DMS114 treated with DMSO at 0.1 percent for 48 hours (cell line): ENCODE measurements around the gene ADAMTSL1.

Experiments
- DNase-seq: peaks from one replicate; lab custom pipeline; 2025; ENCODE audit not compliant: unreplicated experiment; lab: John Stamatoyannopoulos, UW

The ADAMTSL1 gene

DNA sequence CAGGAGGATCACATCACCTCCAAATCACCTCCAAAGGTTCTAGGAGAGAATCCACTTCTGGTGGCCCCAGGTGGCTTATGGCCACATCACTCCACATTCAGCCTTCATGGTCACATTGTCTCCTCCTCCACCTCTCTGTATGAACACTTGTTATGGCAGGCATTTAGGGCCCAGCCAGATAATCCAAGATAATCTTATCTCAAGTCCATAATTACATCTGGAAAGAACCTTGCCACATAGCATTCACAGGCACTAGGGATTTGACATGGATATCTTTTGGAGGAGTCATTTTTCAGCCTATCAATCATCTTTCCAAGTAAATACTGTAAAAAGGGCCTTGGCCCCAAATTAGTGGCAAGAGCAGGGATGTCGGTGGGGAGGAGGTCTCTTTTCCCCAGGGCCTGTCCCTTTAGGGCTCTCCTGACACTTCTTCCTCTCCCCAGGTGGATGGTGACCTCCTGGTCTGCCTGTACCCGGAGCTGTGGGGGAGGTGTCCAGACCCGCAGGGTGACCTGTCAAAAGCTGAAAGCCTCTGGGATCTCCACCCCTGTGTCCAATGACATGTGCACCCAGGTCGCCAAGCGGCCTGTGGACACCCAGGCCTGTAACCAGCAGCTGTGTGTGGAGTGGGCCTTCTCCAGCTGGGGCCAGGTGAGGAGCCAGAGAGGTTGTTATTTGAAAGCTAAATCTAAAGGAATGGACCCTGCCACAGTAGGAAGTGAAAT, 418.2 kb downstream of the ADAMTSL1 start:
- DNase-seq, result no peak

DNA sequence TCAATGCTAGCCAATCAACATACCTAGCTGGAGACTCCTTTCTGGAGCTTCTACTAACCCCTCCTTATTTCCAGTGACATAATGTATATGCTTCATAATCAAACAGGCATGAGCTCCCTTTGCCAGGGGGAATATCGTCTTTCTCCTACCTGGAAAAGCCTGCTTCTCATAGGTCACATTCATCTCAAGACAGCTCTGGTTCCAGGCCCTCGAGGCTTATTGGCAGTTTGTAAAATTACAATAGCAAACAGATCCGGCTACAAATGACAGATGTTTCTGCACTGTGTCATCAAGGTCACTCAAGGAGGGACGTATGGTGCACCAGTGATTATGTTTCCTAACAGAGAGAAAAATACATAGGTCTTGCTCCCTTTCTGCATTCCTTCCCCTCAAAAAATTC, 419.1 kb downstream of the ADAMTSL1 start:
- no peak for DNase-seq

DNA sequence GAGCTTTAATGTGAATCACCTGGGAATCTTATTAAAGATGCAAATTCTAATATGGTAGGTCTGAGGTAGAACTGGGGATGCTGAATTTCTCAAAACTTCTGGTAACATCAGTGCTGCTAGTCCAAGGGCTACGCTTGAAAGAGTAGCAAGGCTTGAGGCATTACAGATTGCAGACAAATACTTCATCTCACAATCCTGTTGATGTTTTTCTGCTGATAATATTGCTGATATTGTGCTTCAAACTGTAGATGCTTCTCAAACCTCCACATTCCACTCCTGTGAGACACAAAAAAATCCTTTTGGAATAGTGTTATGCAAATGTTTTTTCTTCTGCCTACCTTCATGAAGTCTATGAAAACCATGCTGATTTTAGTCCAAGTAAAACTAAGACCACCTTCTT, 419.5 kb downstream of the ADAMTSL1 start:
- no peak for DNase-seq

DNA sequence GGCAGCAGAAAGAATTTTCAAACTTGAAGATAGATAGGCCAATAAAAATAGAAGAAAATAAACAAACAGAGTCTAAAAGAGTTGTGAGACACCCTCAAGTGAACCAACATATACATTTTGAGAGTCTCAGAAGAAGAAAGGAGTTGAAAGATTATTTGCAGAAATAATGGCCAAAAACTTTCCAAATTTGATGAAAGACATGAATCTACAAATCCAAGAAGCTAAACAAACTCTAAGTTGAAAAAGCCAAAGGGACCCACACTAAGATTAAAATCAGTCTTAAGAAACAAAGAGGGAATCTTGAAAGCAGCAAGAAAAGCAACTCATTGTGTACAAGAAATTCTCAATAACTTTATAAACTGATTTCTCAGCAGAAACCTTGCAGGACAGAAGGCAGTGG, 422.1 kb downstream of the ADAMTSL1 start:
- DNase-seq, result no peak

DNA sequence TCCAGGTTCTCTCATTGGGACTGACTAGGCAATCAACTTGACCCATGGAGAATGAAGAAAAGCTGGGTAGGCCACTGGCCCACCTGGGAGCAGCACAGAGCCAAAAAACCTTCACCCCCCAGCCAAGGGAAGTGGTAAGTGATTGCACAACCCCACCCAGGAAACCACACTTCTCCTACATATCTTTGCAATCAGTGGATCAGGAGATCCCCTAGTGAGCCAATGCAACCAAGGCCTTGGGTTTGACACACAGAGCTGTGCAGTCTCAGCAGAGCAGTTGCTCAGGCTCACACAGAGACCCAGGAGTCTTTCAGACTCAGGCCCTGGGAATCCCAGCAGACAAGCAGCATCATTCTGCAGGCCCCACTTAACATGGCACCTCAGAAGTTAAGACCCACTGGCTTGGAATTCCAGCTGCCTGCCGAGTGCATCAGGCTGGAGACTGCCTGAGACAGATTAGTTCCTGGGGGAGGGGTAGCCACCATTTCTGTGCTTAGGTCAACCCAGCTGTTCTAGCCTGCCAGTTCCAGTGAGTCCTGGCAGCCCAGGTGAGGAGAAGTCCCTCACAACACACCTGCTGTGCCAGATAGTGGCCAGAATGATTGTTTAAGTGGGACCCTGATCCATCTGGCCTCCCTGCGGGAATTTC, 422.7 kb downstream of the ADAMTSL1 start:
- DNase-seq, result no peak

DNA sequence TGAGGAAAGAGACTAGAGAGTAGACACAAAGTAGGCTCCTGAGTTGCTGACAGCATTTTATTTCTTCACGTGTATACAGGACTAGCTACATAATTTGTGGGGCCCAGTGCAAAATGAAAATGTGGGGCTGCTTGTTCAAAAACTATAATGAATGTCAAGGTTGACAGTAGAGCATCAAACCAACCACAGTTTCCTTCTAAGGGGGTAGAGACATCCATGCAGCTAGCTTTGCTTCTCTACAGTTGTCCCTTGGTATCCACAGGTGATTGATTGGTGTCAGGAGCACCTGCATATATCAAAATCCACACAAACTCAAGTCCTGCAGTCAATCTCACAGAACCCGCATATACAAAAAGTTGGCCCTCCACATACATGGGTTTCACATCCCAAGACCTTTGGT, 429.5 kb downstream of the ADAMTSL1 start:
- DNase-seq, result no peak

DNA sequence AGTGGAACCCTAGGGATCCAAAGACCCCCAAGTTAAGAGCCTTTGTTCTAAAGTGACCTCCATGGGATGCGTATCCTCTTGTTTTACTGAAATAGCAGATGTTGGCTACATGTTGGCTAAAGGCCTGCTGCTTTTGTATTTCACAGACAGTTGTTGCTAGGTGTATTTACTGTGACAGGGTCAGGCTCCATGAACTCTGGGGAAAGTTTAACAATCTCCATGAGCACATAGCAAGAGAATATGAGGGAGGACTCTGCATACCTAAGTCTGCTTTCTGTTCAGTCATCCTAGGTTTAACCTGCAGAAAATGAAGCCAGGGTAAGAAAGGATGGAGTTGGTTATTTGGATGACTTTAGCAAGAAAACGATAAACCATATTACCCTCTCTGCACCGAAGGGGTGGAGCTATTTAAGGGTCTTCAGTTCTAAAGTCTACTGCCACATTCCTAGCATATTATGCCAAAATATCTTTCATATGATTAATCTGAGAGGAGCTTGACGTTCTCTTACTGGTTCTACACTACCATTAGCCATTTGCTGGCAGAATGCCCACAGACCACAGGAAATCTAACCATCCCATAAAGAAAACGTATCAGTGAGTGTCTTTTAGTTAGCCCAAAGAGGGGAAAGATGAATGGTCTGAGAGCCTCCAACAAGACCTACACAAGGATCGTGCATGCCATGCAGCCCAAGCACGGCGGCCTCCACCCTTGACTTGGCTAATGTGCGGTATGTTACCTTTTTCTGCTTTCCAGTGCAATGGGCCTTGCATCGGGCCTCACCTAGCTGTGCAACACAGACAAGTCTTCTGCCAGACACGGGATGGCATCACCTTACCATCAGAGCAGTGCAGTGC, 431.3 kb downstream of the ADAMTSL1 start:
- DNase-seq, result no peak

DNA sequence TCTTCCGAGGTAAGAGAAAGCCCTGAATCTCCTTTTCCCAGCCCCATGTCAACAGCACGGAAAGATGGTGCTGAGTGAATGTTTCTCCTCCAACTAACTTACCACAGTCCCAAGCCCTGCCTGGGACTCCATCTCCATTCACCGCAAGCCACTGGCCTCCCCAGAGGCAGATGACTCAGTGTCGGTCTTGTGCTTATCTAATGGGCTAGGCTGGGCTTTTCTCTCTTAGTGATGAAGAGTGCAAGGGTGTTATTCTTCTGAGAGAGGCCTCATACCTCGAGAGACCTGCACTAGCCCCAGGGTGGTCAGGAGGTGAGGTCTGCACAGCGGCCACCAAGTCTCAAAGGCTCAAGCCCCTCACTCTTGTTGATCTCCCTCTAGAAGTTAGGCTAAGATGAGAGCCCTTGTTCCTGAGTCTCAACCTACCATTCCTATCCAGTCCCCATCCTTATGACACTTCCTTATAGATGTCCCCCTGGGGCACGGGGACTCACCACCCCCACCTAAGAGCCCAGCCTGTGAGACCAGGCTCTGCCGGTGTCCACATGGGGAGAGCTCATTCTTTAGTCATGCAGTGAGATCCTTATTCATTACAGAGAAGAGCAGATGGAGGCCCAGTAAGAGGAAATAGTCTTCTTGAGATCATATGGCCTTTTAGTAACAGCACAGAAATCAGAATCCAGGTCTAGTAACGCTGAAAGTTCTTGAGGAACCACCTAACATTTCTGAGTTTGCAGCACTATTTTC, 432.1 kb downstream of the ADAMTSL1 start:
- no peak for DNase-seq

DNA sequence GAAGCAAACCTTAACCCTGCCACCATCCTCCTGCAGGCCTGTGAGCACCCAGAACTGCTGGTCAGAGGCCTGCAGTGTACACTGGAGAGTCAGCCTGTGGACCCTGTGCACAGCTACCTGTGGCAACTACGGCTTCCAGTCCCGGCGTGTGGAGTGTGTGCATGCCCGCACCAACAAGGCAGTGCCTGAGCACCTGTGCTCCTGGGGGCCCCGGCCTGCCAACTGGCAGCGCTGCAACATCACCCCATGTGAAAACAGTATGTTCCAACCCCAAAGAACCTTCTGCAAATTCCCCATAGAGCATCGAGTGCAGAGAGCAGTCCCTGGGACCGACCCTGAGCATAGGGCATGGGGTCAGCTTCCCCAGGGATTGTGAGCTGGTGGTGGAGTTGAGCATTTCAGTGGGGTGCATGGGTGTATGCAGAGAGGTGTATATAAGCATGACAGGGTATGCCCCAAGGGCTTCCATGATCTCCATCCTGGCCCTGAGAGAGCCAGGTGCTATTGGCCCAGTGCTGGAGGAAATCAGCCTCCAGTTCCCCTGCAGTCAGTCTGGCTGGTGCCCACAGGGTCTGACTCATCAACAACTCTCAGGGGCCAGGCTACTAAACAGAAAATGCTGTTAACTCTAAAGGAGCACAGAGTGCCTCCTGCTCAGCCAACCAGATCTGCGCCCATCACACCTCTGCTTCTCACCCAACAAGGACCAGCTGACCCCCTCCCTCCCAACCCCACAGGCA, 432.9 kb downstream of the ADAMTSL1 start:
- no peak for DNase-seq

DNA sequence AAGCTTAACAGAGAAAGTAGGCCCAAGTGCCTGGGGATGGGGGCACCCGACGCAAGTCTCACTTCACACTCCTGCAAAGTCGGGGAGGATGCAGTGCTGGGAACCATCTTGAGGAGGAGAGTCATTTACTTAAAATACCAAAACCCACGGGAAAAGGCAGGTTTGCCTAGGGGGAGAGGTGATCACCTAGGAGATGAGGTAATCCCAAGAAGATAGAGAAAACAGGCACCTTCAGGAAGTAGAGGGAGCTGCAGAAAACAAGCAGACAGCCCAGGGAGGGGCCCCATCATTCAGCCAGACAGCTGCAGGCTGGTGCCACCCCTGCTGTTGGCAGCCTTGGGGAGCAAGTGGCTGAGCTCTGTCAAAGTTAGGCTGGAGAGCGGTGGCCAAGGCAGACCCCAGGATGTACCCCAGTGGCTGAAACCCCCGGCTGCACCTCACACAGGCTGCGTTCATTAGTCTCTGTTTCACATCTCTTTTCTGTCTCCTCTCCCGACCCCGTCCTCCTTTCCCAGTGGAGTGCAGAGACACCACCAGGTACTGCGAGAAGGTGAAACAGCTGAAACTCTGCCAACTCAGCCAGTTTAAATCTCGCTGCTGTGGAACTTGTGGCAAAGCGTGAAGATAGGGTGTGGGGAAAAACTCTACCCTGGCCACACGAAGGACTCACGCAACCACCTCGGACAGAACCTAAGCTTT, 434.1 kb downstream of the ADAMTSL1 start:
- no peak for DNase-seq

DNA sequence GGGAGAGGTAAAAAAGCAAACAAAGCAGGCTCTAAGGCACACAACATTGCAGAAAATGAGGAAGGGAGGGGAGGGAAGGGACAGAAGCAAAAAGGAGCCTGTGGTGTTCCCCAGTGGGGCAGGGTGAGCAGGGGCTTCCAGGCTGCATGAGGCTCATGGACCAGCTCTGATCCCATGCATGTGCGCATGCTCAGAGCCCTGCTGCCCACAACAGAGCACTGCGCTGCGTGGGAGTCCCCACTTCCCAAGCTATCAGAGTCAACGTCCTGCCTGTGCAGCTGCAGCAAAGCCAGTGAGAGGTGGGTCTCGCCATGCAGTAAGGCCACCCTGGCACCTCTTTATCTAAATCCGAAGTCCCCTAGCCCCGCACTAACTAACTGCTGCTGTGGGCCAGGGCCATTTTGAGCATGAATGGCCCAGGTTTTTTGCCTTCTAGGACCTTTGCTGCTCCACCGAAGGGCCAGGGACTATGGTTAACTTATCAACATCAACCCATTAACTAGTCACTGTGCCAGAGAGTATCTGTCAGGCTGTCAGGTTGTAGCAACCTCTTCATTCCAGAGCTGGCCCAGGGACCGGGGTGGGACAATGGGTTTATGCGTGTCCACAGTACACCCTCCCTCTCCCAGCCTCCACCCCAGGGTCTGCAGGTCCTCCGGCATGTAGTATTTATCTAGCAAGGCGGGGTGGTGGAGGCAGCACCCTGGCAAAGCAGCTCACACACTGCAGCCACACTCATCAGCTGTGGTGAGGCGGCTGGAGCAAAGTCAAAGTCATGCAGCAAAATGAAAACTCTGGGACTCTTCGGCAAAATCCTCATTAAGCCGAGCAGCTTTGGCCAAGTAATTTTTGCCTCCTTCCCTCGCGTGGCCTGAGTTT, 435.4 kb downstream of the ADAMTSL1 start:
- DNase-seq, result no peak

DNA sequence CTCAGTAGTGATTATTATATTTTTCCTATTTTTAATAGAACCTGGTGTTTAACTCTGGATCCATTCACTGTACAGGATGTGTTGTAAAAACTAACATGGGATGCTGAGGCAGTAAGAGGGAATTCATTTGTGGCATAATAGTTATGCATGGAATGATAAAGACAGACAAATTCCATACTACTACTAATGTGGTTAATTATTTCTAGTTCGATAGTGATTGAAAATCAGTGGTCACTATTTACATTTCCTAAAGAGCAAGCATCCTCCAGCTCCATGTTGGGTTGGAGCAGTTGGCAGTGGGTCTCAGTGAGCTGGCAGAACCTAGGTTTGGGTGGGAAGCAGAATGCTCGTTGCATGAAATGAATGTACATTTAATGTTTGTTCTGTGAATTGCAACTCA, 436.5 kb downstream of the ADAMTSL1 start:
- no peak for DNase-seq

DNA sequence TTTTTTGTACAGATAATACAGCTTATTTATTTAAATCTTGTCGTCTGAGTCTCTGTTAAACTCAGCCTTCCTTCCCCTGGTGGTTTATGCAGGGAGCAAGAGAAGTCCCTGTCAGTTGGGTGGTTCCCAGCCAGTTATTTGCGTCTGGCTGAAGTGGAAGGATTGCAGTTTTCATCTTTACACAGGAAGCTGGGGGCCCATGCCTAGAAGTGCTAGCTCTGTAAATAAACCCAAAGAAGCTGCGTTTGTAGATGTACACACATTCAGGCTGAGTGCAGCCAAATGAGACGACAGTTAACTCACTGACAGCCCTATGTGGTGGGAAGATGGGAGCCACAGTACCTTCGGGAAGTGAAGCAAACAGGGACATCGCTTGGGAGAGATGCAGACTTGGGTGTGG, 437.0 kb downstream of the ADAMTSL1 start:
- DNase-seq, result no peak

DNA sequence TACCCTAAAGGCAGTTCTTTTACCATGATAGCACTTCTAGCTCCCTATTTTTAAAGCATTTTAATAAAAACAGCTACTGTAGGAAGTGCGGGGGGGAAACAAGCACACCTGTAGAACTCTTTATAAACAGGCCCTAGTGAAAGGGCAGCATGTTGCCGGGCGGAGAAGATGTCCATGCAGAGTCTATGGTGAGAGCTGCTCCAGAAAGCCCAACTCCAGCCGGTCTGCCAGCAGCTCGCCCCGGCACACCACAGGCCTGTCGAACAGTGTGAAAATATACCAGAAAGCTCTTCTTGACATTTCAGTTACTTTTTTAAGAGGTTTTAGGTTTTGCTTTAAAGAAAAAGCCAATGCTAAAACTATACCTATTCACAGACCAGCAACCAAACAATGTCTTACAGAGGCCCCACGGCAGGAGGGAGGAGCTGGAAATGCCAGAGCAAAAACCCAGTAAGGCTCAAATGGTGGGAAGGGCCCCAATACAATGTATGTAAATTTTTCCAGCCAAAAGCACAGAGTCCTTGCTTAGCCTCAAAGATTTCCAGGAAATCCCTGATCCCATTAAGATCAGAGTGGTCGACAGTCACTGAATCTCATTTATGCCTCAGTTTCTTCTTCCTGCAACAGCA, 437.9 kb downstream of the ADAMTSL1 start:
- DNase-seq, result no peak

DNA sequence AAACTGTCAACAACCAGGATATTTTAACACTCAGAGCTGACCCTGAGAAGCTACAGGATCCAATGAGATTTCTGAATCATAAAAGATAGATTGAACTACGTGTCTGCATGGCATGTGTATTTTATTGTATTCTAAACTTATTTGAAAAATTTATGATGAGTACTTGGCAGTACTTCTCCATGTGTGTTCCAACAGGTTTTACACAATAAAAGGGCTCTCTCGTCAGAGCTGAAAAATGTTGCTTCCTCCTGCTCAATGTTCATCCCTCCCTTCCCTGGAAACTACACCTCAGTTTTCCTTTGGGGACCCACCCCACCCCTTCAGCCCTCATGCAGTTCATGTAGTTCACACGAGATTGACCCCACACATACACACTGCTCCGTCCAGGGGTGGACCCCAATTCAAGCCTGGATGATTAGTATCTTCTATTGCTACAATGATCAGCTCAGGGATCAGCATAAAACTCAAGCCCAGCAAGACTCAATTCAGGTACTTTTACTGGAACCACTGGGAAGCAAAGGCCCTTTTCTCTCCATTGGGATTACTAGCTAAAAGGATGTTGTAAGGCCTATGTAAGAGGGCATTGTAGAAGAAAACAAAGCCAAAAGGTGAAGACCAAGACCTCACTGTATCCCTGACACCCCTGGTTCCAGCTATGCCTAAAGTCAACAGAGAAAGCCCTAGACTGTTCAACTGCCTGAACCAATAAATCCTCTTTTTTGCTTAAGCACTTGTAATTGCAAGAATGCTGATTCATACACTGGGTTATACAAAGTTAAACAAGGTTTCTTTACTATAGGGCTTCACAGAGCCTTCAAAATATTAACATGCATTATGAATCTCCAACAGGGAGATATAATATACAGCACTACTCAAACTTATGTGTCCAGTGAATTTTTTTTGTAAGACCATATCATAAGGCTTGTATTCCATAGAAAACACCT, 446.5 kb downstream of the ADAMTSL1 start:
- no peak for DNase-seq

DNA sequence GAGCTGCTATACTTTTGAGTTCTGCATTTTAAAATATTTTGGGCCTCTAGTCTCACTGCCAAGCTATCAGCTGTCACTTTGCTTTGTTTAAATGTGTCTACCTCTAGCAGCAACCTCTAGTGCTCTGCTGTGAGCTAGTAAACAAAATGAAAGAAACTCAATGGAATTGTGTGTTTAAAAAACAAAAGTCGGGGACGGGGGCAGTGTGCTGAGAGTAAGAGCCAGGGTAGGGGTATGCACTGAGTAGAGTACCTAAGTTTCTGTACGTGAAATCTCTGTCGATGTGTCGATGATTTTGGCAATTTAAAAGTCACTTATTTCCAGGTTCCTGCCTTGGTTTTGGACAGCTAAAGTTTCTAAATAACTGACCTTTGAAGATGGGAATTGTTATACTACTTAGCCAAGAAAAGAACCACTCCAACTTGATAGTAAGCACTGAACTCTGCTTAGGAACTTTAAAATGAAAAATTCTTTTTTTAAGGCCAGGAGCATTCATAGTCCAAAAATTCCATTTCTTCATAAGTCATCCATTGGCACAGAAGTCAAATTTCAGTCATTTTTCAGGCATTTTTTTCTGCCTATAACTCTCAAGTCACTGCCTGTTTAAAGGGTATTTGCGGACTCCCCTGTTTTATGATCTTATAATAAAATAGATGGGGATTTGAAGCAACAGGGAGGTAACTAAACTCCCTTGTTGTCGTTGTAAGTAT, 447.6 kb downstream of the ADAMTSL1 start:
- no peak for DNase-seq
